Erythroblast (primary cell): ENCODE data around the gene DOP1A.

Source experiments
- GATA1 ChIP-seq: IDR thresholded peaks from 2 replicates; pipeline ENCODE4 v1.6.1; 2011; ENCODE audit warnings: low read depth, mild to moderate bottlenecking, control low read depth, low read length, moderate library complexity
- POLR2A ChIP-seq: IDR thresholded peaks from 2 replicates; pipeline ENCODE4 v1.6.1; 2011; ENCODE audit warnings: mild to moderate bottlenecking, low read length

- no peak for TF ChIP-seq POLR2A
- no peak for TF ChIP-seq GATA1
These were observed 12.0 kb upstream of the DOP1A start for GRCh38 chr6:83055366-83055964.
